Stimulated activated CD8-positive, alpha-beta memory T cell treated with anti-CD3 and anti-CD28 coated beads, Interleukin-15, amount 100 ng/mL, for 24 hours (primary cell): Measurements from ENCODE around the gene FNDC11.

Source experiments
- DNase-seq: peaks from one replicate; pipeline ENCODE4 v3.0.0-alpha.2; 2020; ENCODE audit warnings: low read depth

FNDC11 gene

DNA sequence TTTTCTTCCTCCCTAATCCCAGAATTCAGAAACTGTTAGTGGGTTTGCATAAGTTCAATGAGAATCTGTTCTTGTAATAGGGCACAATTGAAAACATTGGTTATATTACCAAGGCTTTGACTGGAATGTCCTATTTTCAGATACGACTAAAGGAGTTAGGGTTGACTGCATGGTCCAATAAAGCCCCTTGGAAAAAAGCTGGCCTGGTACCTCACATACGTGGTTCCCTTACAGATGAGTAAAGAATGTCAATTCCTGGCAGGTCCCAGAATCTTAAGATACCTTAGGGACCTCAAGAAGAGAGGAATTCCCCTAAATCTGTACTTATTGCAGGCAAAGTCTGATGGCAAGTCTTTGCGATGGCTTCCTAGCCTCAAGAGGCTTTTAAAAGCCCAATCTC, 28.8 kb upstream of the FNDC11 start:
- no peak for DNase-seq

DNA sequence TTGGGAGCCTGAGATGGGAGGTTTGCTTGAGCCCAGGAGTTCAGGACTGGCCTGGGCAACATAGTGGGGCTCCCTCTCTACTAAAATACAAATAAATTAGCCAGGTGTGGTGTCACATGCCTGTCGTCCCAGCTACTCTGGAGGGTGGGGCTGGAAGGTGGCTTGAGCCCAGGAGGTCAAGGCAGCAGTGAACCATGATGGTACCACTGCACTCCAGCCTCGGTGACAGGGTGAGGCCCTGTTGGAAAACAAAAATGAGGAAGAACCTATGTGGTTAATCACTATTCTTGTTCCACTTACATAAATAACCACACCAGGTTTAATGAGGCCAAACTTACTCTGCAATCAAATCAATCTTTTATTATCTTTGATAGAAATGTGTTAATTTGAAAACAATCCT, 28.0 kb upstream of the FNDC11 start:
- DNase-seq, result no peak

DNA sequence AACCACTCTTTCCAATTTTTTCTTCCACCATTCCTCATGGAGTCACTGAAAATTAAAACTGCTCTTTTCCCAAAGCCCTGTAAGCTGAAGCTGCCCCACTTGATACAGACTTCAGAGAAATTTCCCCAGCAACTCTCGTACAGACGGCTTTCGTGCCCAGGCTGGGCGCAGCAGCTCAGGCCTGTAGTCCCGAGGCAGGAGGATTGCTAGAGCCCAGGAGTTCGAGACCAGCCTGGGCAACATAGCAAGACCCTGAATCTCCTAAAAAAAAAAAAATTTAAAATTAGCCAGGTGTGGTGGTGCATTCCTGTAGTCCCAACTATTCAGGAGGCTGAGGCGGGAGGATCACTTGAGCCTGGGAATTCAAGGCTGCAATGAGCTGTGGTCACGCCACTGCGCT, 26.8 kb upstream of the FNDC11 start:
- DNase-seq, result no peak

DNA sequence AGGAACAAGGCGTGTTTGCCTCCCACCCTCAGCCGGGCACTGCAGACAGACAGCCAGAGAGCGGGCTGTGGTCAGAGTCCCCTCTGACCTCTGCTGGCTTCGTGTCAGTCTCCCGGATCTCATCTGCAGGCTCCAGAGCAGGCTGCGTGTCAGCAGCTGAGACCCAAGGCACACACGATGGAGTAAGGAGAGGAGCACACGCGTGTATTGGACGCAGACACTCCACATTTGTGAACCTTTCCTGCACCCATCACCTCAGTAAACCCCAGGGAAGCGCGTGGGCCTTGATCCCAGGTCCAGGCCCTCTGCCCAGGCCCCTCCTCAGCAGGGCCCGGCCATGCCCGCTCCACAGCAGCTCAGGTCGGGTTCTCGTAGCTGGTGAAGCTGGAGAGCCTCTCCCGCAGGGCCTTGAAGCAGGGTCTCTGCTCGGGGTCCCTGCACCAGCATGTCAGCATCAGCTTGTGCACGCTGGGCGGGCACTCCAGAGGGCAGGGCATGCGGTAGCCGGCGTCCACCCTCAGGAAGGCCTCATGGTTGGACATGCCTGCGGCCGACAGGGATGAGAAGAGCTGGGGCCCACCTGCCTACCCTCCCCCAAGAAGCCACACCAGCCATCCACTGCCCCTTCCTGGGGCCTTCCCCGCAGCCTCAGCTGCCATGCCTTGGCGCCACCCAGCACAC, 24.6 kb upstream of the FNDC11 start:
- DNase-seq, result no peak

DNA sequence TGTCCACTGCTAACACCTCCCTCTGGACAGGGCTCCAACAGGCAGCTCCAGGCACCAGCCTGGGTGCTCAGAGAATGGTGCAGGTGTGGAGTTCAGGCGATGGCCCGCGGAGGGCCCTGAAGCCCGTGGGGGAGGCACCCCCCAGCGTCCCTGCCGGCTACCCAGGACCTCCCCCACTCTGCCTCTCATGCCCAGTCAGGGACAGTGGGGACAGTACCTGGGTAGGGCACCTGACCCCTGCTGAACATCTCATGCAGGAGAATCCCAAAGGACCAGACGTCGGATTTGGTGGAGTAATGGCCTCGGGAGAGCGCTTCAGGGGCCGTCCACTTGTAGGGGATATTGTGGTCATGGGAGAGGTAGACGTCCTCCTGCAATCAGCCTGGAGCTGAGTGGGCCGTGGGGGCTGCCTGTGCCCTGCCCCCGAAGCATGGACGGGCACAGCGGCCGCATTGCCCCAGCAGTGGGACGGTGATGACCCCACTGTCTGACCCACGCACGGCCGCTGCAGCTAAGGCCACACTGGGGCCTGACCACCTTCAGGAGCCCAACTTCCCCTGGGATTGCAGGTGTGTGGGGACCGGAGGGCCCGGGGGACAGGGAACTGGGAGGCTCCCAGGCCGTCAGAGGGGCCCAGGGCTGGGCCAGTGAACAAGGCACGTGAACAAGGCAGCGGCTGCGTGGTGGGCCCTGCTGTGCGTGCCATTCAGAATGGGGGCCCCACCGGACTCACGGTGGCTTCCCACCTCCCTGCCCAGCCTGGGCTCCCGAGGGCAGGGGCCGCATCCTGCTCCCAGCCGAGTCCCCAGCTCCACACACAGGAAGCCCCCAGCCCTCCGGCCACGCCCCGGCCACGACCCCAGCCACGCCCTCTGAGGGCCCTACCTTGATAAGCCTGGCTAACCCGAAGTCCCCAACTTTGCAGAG, 23.8 kb upstream of the FNDC11 start:
- DNase-seq, result no peak

DNA sequence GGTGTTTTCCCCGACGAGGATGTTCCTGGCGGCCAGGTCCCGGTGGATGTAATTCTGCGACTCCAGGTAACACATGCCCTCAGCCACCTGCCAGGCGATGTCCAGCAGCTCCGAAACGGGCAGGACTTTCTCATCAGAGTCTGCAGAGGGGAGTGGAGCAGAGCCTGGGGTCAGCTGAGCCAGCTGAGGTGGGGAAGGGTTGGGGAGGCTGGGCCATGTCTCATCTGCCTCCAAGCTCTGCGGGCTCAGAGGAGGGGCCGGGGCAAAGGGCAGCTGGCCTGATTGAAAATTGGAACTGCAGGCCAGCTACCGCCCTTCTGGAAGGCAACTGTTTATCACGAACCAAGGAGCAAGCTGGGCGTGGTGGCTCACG, 23.2 kb upstream of the FNDC11 start:
- no peak for DNase-seq

DNA sequence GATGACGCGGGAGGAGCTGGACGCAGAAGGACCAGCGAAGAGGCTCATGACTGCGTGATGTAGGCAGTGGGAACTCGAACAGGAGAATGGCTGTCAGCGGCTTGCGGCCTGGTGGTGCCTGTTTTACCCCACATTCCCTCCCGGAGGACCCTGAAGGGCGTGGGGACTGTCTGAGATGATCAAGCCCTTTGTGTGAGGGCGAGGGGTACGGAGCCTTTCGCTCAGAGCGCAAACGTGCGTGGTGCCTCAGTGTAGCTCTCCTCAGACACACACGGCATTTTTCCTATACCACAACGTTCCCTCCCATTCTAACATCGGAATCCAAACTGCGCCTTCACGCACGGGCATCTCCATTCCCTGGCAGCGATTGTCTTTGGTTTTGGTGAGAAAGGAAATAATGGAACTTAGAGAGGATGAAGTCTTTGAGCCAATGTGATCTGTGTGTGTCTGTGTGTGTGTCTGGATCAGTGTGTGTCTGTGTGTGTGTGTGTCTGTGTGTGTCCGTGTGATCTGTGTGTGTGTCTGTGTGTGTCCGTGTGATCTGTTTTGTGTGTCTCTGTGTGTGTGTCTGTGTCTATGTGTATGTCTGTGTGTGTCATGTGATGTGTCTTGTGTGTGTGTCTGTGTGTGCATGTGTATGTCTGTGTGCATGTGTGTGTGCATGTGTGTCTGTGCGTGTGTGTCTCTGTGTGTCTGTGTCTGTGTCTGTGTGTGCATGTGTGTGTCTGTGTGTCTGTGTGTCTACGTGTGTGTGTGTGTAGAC, 22.1 kb upstream of the FNDC11 start:
- DNase-seq, result no peak

DNA sequence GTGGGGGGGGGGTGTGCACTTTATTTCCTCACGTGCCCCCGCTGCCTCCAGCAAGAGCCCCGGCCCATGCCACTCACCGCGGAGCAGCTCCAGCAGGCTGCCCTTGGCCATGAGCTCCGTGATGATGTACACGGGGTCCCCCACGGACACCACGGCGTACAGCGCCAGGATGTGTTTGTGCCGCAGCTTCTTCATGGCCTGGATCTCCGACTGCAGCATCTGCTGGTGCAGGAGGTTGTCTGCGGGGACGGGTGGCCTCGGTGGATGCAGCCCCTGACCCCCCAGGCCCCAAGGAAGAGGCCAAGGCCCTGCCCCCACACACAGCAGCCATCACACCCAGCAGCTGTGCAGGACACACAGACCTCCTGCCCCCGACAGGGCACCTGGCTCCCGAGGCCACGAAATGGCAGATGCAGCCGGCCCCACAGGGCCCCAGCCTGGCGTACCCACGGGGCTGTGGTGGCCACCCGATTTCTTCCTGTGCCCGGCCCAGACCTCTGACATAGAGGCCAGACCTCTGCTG, 21.4 kb upstream of the FNDC11 start:
- DNase-seq, result no peak

DNA sequence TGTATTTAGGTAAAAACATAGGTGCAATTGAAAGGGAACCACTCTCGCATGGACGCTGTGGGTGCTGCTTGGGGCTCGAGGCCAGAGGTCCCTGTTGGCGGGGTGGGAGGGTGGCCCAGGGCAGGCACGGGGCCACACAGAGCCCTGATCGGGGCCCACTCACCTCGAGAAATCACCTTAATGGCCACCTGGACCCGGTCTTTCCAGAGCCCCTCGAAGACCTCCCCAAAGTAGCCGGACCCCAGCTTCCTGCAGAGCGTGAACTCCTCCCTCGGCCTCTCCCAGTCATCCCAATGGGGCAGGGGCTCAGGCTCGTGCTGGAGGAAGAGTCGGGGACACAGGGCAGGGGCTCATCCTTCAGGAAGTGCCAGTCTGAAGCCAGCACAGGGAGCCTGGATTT, 20.6 kb upstream of the FNDC11 start:
- no peak for DNase-seq

DNA sequence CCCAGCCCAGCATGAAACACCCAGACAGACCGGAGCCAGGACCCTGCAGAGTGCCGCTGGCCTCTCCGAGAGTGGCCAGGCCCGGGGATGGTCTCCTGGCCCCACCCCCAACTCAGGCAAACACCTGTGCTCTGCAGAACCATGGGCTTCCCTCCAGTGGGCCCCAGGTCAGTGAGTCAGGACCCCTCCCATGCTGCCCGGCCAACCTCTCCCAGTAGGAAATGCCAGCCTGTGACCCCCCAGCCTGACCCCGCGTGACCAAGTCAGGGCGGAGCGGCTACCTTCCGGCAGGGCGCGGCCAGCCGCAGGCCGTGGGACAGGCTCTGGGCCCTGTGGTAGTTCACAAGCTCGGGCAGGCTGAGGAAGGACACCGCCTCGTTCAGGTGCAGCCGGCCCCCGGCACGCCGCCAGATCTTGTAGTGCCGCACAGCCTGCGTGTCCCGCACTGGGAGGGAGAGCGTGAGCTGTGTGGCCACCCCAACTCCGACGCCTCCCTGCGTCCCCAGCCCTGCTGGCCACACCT, 20.0 kb upstream of the FNDC11 start:
- DNase-seq, result no peak

DNA sequence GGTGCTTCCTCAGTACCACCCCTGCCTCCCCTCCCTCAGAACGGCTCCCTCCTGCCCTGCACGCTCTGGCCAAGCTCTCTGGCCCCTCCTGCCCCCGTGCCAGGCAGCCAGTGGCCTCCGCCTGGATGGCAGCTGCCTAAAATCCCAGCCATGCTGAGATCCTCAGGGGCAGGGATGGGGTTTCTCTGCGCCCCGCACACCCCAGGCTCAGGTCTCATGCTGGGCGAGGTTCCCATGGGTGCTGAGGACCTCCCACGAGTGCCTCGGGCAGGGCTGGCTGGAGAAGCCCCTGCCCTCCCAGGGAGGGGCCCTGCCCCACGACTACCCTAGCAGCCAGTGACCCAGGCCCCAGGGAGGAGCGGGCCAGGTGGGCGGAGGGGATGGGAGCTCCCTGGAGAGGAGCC, 19.5 kb upstream of the FNDC11 start:
- DNase-seq, result no peak

DNA sequence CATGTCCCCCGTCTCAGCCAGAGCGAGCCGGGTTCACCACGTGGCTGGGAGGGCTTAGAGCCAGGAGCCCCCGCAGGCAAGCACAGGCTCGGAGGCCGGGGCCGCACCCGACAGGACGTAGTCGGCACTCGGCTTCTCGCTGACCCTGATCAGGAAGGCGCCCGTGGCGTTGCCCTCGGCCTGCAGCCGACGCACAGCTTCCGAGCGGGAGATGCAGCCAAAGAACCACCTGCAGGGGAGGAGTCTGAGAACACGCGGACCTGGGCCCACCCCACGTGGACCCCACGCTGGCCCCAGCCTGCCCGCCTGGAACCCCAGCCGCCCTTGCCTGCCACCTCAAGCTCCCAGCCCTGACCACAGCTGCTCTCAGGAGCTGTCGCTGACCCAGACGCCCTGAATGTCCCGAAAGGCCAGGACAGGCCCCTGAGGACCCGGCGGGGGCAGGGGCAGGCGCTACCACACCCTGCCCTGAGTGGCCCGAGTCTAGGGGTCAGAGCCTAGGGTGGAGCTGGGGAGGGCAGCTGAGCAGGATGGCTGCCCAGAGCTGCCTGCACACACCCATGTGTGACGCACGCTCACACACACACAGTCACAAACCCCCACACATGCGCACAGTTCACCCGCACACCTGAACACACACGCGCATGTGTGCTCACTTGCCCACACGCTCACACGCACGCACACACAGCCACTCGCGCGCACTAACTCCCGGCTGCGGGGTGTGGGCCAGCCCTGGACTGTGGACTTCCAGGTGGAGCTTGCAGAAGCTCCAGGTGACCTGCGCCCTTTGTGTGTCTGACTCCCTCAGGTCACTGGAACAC, 18.9 kb upstream of the FNDC11 start:
- no peak for DNase-seq

DNA sequence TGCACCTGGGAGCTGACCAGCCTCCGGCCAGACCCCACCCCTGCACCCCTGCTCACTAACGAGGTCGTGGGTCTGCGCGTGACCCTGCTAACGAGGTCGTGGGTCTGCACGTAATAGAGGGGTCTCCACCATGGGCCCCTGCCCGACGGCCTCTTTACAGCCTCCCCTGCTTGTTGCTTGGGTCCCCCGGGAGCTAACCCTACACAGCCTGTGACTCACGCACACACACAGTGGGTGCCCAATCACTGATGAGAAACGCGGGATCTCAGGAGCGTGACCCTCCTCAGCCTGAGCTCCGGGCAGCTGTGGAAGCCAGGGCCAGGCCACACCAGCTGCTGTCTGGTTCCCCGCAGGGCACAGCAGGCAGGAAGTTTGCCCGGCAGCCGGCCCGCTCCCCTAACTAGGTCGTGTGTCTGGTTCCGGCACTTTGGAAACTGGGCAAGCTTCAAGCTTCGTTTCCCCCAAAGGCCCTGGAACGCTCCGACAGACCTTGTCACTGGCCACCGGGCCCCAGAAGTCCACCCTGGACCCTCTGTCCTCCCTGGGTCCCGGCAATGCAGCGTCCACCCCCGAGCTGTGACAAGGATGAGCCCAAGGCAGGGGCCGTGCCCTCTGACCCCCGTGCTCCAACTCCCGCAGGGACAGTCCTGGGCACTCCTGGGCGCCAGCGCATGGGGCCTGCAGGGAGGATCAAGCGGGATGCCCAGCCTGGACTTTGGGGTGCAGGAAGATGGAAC, 17.6 kb upstream of the FNDC11 start:
- DNase-seq, result no peak

DNA sequence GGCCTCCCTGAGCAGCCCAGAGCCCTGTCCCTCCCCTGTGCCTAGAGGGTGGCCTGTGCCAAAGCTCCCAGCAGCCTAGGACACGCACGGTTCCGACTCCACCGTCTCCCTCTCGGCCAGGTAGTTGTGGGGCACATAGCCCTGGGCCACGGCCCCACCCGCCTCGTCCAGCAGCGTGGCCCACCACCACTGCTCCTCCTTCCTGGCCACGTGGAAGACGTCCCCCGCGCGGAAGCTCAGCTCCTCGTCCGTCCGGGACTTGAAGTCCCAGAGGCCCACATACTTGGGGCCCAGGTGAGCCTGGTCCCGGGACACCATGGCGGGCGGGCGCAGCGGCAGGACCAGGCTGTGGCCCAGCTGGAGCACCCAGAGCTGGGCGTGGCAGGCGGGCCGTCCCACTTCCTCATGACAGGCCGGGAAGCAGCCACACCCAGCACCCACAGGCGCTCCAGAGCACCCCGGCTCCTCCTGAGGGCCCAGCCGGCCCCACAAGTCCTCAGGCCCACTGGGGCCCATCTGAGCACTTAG, 16.9 kb upstream of the FNDC11 start, which contains the start of gene PTK6:
PTK6 (minus strand) TSS at position 380 of the 528 bp plus-strand sequence; CDS start at position 318, 62 bp downstream.
- DNase-seq, result no peak

DNA sequence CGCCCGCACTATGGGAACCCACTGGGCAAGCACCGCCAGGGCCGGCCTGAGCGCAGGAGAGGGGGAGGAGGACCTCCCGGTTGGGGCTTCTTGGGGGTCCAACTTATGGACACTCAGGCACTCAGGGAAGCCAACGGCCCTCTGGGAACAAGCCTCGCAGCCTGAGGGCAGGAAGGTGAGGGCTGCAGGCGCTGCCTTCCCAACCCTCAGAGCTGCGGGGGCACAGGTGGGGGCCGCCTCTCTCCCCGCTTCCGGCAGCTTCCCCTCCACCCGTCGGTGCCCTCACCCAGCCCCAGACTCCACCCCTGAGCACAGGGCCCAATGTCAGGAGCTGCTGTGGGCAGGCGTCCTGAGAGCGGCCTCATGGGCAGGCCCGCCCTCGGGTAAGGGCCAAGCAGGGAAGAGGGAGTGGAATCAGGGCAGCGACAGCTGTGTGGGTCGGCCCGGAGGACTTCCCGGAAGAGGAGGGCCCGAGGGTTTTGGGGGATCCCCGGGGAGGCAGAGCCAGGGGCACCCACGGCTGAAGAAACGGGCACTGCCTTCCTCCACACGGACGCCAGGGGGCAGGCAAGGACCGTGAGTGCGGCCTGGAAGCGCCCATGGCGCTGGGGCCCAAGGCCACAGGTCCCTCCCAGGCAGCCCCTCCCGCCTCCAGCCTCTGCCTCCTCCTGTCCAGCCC, 16.3 kb upstream of the FNDC11 start:
- DNase-seq, result peak; percentile 87

DNA sequence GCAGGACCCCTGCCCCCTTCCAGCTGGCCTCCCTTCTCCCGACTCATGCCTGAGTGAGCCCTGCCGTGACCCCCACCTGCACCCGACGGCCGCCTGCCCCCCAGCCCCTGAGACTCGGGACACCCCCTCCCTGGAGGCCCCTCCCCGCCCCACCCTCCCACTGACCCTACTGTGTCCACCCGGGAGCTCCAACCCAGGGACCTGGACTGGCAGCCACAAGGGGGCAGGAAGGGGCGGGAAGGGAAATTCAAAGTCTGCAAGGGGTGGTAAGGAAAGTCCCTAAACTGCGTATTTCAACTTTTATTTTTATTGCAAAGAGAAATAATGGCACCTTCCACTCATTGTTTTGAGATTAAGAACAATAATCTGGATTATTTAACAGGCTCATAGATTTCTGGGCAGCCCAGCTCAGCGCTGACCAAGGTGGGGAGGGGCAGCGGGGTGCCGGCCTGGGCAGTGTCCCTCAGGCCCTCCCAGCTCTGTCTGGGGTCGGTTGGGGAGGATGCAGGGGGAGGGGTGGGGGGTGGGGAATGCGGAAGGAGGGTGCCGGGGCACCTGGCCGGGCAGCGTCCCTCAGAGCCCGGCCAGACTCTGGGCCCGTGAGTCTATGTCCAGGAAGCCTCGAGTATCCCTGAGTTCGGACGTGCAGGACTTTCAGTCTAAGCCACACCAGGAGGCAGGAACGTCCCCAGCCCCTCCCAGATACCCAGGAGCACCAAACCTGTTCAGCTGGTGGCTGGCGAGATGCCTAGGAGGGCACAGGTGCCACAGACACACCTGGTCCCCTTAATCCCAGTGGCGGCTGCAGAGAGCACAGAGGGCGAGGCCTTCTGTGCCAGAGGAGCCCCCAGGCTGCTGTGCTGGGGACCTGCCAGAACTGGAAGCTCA, 15.5 kb upstream of the FNDC11 start:
- DNase-seq, result no peak

DNA sequence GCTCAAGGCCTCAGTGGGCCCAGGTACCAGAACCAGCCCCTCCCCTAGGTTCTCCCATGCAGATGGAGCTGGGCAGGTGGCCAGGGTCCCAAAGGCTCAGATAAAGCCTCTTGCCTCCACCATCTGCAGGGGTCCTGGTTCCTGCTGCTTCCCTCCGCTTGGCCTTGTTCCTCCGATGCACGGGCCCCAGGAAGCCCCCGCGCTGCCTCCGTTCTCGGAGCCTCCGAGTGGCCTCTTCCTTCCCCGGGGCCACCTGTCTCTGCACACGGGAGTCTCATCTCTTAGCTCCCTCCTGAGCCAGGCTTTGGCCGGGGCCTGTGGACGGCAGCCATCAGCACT, 14.9 kb upstream of the FNDC11 start:
- no peak for DNase-seq

DNA sequence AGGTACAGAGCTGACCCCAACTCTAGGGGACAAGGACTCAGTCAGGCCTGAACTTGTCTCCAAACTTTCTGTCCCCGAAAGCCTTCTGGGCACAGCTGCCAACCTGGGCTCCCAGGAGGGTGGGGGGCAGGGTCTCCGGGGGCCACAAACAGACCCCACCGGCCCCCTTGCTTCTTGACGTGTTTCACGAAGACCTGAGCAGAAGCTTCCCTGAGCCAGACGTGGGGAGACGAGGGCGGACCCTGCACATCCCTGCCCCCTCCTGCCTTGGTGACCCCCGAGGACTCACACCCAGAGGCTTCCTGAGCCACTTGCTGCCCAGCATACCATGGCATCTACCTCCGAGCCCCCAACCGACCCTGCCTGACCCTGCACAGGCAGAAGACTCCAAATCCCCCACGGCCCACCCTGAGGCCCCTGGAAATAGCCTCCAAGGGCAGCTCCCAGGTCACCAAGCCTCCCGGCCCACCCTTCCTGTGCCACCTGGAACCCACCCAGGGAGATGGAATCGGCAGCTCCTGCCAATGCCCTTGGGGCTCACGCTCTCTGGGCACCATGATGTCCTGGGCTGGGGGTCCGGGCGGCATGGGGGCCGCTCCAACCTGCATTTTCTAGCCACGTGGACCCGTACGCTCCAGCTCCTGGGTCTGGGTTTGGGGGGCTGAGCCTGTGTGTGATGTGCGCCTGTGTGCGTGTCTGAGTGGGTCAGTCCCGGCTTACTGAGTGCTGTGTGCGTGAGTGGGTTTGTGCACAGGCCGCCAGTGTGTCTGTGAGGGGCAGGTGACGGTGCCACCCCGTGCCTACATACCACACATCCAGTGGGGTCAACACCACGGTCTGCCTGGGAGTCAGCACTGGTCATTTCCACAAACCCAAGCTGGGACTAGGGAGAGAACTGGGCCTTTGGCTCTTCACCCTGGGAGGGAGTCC, 14.3 kb upstream of the FNDC11 start:
- DNase-seq, result no peak
